Left ventricle myocardium inferior (tissue), 1 donor: ENCODE results near the gene CPEB1. TPM values are rescaled to one million over a fixed set of nuclear protein-coding genes. Genes with fewer than 3 reads are reported as not detected.
"Not testable (repeated sequence)": the region's sequence is repeated elsewhere in the genome, so short reads cannot be mapped to it uniquely, and the experiment has no call there.

Experiments used
- DNase-seq: peaks from one replicate; pipeline ENCODE4 v3.0.0-alpha.2; 2020
- H3K27ac ChIP-seq: fragments of 200-600 bp; replicated peaks from 2 replicates; pipeline ENCODE4 v1.8.0; 2021
- H3K27me3 ChIP-seq: fragments of 200-600 bp; 2 replicates; pipeline ENCODE4 v1.8.0; 2021; ENCODE audit warnings: low read depth
- H3K36me3 ChIP-seq: fragments of 200-600 bp; 2 replicates; pipeline ENCODE4 v1.8.0; 2021
- H3K4me1 ChIP-seq: fragments of 200-600 bp; 2 replicates; pipeline ENCODE4 v1.8.0; 2021
- H3K4me3 ChIP-seq: fragments of 200-600 bp; 2 replicates; pipeline ENCODE4 v1.8.0; 2021; ENCODE audit warnings: mild to moderate bottlenecking, moderate library complexity
- H3K9me3 ChIP-seq: fragments of 200-600 bp; replicated peaks from 2 replicates; pipeline ENCODE4 v1.8.0; 2021
- CTCF ChIP-seq: fragments of 200-600 bp; IDR thresholded peaks from 2 replicates; pipeline ENCODE4 v1.8.0; 2021; ENCODE audit warnings: antibody characterized with exemption, mild to moderate bottlenecking, borderline replicate concordance
- intact Hi-C: fragments of 100-400 bp; cut with micrococcal nuclease; formaldehyde crosslinking; loops from one replicate; pipeline ENCODE4 v1.11.0; 2022
- total RNA-seq: library from RNA; stranded (reverse); fragmentation: NEBNext Ultra II Directional; extraction: Animal tissue kit (Norgen Biotek cat#: 25700); gene quantifications from one replicate; pipeline ENCODE4 v1.2.1, GENCODE V29; 2021
- donor health status: DM: no; HTN: yes; CAD: no; lungs with severe emphysema.

CPEB1 gene
- total RNA-seq, 1 donor from 2014 or later = 1.6 TPM

- intact Hi-C loops = no loop called here
- H3K36me3 ChIP-seq = no peaks in the 10 kb centered on the region
- no peak overlapping the region for H3K27ac ChIP-seq
- H3K27me3 ChIP-seq = peaks cover 78% of the 10 kb centered on the region
- no peak overlapping the region for H3K4me3 ChIP-seq
- DNase-seq = no peak
- H3K9me3 ChIP-seq = no peaks in the 10 kb centered on the region
- peaks cover 26% of the 10 kb centered on the region for H3K4me1 ChIP-seq
- TF ChIP-seq CTCF = no peak
These were observed 2.2 kb upstream of the CPEB1 start for GRCh38 chr15:82649226-82649999.

GRCh38 chr15:82648257-82649103 is 1.3 kb upstream of the CPEB1 start:
- peak overlapping the region; percentile 73 for H3K4me3 ChIP-seq
- H3K9me3 ChIP-seq = no peaks in the 10 kb centered on the region
- H3K4me1 ChIP-seq = peaks cover 26% of the 10 kb centered on the region
- peaks cover 78% of the 10 kb centered on the region for H3K27me3 ChIP-seq
- no peaks in the 10 kb centered on the region for H3K36me3 ChIP-seq
- DNase-seq = no peak
- TF ChIP-seq CTCF = no peak
- peak overlapping the region; percentile 50 for H3K27ac ChIP-seq
- intact Hi-C loops = no loop called here

- intact Hi-C loops = no loop called here
- Histone ChIP-seq H3K27me3 (peaks cover 81% of the 10 kb centered on the region), H3K27ac (peak overlapping the region; percentile 50), H3K4me3 (peak overlapping the region; percentile 73), H3K9me3 (no peaks in the 10 kb centered on the region), H3K4me1 (peaks cover 26% of the 10 kb centered on the region), H3K36me3 (no peaks in the 10 kb centered on the region)
- DNase-seq = peak; percentile 23
- no peak for TF ChIP-seq CTCF
These were observed 683 bp upstream of the CPEB1 start for GRCh38 chr15:82647835-82648256.

- Histone ChIP-seq H3K9me3 (no peaks in the 10 kb centered on the region), H3K27me3 (peaks cover 85% of the 10 kb centered on the region), H3K4me3 (peak overlapping the region; percentile 73), H3K36me3 (no peaks in the 10 kb centered on the region), H3K27ac (no peak overlapping the region), H3K4me1 (peaks cover 26% of the 10 kb centered on the region)
- intact Hi-C loops = no loop called here
- no peak for DNase-seq
- TF ChIP-seq CTCF = no peak
These were observed 716 bp downstream of the CPEB1 start for GRCh38 chr15:82646250-82647044.

- H3K27ac ChIP-seq, intact Hi-C loops, H3K36me3 ChIP-seq, H3K4me3 ChIP-seq, H3K9me3 ChIP-seq, DNase-seq: not testable (repeated sequence)
- peaks cover 26% of the 10 kb centered on the region for H3K4me1 ChIP-seq
- H3K27me3 ChIP-seq = peaks cover 94% of the 10 kb centered on the region
These were observed 2.0 kb downstream of the CPEB1 start for GRCh38 chr15:82644967-82645852.
